Thyroid gland (tissue), 4 donors: ENCODE measurements around the gene ST6GALNAC2.

Experiments
- CTCF ChIP-seq, 6 experiments: fragments of 200-600 bp in 3 of 6; fragments of 450-650 bp in 3 of 6; sonication (generic) in 3 of 6; IDR thresholded peaks; one replicate each; pipeline ENCODE4 v1.5.1; 2016 to 2019; ENCODE audit warnings: antibody characterized with exemption in 6 of 6, mild to moderate bottlenecking in 2 of 6, inconsistent platforms in 1 of 6, moderate library complexity in 1 of 6
- POLR2A ChIP-seq, 2 donors: fragments of 450-650 bp; IDR thresholded peaks; one replicate each; pipeline ENCODE4 v1.6.1; 2017; ENCODE audit warnings: antibody characterized with exemption in 2 of 2, mild to moderate bottlenecking in 2 of 2, moderate library complexity in 1 of 2

GRCh38 chr17:76532072-76532651 is 53.5 kb downstream of the ST6GALNAC2 start:
- no peak for TF ChIP-seq POLR2A (IDR thresholded peaks at IDR 0.05)
- no peak for TF ChIP-seq CTCF (IDR thresholded peaks at IDR 0.05)
